ENCODE data around the gene CTTNBP2.

Gene CTTNBP2

DNA sequence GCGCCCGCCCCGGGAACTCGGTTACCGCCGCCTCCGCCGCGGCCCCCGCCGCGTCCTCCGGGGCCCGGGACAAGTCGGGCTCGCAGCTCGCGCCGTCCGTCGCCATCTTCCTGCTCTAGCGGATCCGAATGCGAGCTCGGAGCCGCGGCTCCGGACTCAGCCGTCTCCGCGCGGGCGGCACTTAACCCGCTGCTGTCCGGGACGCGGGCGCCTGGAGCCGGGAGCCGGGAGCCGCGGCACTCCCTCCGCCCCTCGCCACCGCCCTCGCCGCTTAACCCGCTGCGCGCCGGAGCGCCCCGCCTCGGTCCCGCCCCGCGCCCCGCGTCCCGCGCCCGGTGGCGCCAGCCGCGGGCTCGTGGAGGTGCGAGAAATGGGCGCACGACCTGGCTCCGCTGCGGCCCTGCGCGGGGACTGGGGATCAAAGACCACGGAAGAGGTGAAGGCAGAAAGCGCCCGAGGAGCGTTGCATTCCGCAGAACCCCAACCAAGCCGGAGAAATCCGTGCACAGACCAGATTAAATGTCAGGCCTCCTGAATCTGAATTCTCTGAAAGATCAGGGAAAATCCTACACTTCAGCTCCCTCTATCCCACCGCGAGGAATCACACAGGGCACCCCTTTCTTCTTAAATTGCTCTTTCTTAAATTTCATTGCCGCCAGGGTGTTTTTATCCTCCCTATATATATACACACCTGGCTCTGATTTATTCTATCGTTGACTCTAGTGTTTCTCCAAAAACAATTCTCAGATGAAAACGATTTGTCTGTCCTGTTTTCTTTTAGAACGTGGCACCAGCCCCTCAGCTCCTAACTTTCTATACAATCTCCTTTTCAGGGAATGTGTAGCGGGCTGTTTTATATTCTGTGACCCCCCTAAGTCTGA, at the start of gene CTTNBP2:
TSS of gene CTTNBP2 (minus strand) at position 132 of the 881 bp plus-strand sequence. CDS start at position 106, 26 bp downstream.
- DNase-seq (ENCODE audit: low spot score): peak; percentile 65

- no peak for DNase-seq (ENCODE audit: low spot score)
Measured at GRCh38 chr7:117916309-117916708, 43.1 kb upstream of the CTTNBP2 start.

GRCh38 chr7:117912421-117912820, 39.2 kb upstream of the CTTNBP2 start:
- no peak for DNase-seq (ENCODE audit: low spot score)

DNA sequence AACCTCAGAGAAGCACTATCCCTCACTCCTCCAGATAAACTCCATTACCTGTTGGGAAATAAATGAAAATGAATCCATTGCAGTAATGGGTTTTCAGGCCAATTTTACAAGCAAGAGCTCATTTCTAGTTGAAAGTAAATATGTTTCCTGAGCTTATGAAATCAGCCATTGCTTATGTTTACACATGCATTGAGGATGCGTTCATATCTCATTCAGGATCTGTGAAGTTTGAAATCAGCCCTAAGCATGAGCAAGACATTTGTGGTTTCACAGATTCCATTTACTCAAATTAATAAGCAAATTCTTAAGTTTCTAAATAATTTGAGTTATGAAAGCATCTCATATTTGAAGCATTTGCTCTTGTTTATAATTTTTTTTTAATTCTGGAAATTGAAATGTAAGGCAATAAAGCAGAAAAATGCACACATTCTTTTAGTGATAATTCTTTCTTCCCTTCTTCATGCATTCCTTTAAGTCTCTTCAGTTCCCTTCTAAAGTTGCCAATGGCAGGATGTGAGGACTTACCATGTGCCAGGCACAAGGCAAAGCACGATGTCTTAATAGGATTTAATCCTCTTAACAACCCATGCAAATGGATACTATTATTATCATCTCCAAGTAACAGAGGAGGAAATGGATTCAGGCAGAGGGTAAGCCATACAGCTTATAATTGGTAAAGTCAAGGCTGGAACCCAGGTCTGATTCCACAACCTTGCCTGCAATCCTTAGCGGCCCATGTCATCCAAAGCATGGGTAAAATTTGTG, 35.0 kb upstream of the CTTNBP2 start:
- no peak for DNase-seq (ENCODE audit: low spot score)

DNA sequence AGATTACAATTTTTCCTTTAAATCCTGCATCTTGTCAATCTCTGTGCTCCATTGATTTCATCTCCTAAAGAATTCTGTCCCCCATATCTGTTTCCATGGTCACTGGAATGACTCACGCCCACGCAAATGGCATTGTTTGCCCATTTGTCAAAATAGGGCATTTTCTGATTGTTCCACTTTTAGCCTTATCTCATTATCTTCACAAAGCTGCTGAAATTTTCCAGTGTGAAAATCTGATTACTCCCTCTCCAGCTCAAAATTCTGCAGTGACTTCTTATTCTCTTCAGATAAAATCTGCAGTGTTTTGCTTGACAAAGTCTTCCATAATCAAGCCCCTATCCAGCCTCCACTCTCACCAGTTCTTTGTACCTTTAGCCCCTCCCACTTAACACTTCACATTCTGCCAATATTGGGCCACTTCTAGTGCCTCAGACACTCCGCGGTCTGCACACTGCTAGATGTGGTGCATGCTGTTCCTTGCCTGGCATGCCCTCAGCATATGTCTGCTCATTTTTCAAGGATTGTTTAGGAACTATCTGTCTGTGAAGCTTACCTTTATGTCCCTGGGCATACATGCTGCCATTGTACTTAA, 33.9 kb upstream of the CTTNBP2 start:
- no peak for DNase-seq (ENCODE audit: low spot score)

DNA sequence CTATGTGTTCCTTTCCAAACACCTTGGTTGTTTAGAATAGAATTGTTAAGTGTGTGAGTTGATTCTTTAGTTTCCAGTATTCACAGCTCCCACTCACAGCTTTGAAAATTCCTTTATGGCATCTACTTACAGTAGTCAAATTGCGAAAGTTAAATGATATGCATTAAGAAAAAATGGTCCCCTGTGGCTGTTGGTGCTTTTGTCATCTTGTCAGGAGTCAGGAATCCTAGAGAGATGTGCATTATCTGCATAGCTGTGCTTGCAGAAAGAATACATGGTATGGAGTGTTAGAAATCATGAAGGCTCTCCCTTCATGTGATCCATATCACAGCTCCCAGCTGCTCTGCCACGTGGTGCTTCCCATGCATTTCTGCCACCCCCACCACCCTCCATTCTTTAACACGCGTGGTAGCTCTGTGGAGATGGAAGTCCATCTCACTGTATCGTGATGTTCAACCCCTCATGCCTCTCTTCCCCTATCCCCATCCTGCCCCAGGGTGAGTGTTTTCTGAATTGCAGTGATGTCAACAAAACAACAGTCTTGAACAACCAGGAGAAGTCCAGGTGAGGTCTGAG, 29.2 kb upstream of the CTTNBP2 start:
- DNase-seq (ENCODE audit: low spot score): no peak

- DNase-seq (ENCODE audit: low spot score): no peak
Measured at GRCh38 chr7:117901089-117901797, 28.0 kb upstream of the CTTNBP2 start.

GRCh38 chr7:117896339-117896738, 23.1 kb upstream of the CTTNBP2 start:
- DNase-seq (ENCODE audit: low spot score): no peak

GRCh38 chr7:117895276-117895675, 22.0 kb upstream of the CTTNBP2 start:
- DNase-seq (ENCODE audit: low spot score): no peak

DNA sequence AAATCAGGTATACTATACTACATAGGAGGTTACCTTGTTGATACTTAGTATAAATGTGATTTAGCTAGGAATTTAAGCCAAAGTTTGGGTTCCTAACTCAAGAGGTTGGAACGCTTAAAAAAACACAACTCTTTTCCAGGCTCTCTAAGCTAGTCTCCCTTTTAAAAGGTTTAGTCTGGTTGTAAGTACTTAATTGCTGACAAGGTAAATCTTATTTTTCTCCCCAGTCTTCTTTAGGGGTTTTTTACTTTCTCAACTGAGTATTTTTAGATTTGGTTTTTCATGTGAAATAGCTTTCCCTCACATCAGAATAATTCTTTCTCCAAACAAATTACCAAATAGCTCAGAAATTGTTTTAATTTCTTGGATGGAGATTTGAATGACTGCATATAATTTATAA, 20.8 kb upstream of the CTTNBP2 start:
- DNase-seq (ENCODE audit: low spot score): no peak

DNA sequence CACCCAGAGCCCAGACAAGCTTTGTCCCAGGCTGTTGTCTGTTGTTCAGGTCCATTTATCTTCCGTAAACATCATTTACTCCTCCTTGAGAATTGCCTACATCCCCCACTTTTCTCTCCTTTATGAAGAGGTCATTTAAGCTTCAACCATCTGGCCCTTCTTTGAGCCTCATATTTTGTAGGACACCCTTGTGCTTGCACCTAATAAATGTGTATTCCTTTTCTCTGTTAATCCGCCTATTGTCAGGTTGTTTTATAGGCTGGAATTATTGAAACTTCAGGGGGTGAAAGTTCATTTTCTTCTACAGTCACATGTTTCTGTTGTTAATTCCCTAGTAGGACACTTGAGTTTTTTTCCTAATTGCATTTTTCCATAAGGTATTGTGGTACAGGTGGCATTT, 19.6 kb upstream of the CTTNBP2 start:
- no peak for DNase-seq (ENCODE audit: low spot score)

GRCh38 chr7:117889611-117890010, 16.4 kb upstream of the CTTNBP2 start:
- peak; percentile 32 for DNase-seq (ENCODE audit: low spot score)

DNA sequence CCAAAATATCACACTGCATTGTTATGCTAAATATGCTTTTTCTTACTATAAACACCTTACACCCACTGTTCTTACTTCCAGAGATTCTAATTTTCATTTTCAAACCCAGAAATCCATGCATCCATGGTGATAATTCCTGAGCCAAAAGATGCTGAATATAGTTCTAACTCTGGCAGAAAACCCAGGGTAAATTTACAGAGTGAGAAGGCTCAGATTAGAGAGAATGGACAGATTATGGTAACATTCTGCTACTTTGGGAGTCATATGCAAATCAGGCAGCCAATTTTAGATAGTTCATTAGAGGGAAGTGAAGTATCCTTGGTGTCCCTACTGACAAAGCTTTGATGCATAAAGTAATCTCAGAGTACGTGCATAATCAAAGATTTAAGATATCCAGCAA, 15.4 kb upstream of the CTTNBP2 start:
- DNase-seq (ENCODE audit: low spot score): no peak

DNA sequence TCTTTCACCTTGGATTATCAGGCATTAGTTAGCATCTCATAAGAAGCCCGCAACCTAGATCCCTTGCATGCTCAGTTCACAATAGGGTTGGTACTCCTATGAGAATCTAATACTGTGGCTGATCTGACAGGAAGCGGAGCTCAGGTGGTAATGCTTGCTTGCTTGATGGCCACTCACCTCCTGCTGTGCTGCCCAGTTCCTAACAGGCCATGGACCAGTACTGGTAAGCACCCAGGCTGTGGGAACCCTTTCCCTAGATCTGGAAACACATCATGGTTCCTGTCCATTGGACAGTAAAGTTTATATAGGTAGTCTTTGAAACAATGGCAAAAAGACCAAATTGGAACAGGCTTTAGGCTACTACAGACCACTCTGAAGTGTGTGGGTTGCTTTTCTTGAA, 9.4 kb upstream of the CTTNBP2 start:
- no peak for DNase-seq (ENCODE audit: low spot score)

DNA sequence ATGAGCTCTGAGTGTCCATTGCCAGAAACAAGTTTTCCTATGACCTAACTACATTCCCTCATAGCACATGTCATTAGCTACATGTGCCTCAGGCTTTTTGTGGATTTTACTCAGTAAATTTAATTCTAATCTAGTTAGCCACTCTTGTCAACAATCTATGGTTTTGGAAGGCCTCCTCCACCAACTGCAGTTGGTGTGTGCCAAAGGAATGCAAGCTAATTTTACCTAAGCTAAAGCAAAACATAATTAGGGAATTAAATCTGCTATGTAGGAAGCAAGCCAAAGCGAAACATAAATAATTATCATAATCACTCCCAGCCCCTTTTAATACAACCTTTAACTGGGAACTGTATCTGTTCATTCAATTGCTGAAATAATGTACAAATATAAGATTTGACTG, 3.5 kb upstream of the CTTNBP2 start:
- no peak for DNase-seq (ENCODE audit: low spot score)

GRCh38 chr7:117875566-117875965, 2.3 kb upstream of the CTTNBP2 start:
- peak; percentile 53 for DNase-seq (ENCODE audit: low spot score)

GRCh38 chr7:117874191-117874700, 1.0 kb upstream of the CTTNBP2 start:
- DNase-seq (ENCODE audit: low spot score): no peak

- peak; percentile 52 for DNase-seq (ENCODE audit: low spot score)
Measured at GRCh38 chr7:117872561-117873309, 506 bp downstream of the CTTNBP2 start.

DNA sequence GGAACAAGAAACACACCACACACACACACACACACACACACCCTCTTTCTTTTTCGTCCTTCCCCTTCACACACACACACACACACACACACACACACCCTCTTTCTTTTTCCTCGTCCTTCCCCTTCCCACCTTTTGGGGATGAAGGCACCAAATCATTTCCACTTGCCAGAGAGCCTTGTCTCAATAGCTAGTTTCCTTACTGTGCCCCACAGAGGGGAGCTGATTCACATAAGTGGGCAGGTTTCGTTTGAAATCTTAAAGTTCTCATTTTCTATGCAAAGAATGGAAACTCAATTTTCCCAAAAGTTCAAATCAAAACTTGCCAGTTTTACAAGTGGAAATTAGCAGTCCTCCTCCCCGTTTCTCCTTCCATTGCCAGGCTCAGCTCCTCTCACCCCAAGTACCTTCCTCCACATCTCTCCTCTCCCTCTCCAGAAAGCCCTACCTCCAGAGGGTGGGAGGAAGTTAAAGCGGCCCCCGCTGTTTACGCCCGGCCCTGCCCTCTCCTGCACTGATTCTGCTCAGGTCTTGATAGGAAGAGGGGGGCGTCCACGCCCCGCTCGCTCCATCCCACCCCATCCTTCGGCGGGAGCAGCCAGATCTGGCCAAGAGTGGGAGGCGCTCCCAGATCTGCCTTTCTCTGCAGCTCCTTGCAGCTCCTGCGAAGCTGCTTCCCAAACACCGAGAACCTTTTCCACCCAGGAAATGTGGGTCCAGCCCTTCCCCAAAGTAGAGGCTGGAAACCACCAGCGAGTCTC, 1.3 kb downstream of the CTTNBP2 start:
- peak; percentile 32 for DNase-seq (ENCODE audit: low spot score)

GRCh38 chr7:117871401-117871777, 1.9 kb downstream of the CTTNBP2 start:
- DNase-seq (ENCODE audit: low spot score): no peak

All from RKO (cell line).